GM19467 (cell line): Measurements from ENCODE around the gene REM1.

Source experiments
- ATAC-seq: cut with Tn5 transposase; IDR thresholded peaks from one replicate; pipeline ENCODE4 v1.9.1; 2021; ENCODE audit warnings: mild to moderate bottlenecking, moderate library complexity; ENCODE audit not compliant: unreplicated experiment

REM1 gene

GRCh38 chr20:31522731-31523130, 47.6 kb downstream of the REM1 start:
- ATAC-seq: no peak

GRCh38 chr20:31523361-31524283, 48.5 kb downstream of the REM1 start:
- no peak for ATAC-seq

- no peak for ATAC-seq
Observed at GRCh38 chr20:31527266-31527665, 52.2 kb downstream of the REM1 start.
